ENCODE data around the gene ZNF253. TPM values are rescaled to one million over a fixed set of nuclear protein-coding genes. Genes with fewer than 3 reads are reported as not detected.
"Not testable (repeated sequence)": the region's sequence is repeated elsewhere in the genome, so short reads cannot be mapped to it uniquely, and the experiment has no call there.

The ZNF253 gene
- total RNA-seq, result 1.7 and 3.5 TPM in 2 replicates

- DNase-seq (ENCODE audit: low read depth, low spot score), result peak; percentile 78
Observed at GRCh38 chr19:19865750-19866610, at the start of gene ZNF253. ZNF253 (plus strand) TSS chr19:19865882; CDS start chr19:19865997, 115 bp downstream.

DNA sequence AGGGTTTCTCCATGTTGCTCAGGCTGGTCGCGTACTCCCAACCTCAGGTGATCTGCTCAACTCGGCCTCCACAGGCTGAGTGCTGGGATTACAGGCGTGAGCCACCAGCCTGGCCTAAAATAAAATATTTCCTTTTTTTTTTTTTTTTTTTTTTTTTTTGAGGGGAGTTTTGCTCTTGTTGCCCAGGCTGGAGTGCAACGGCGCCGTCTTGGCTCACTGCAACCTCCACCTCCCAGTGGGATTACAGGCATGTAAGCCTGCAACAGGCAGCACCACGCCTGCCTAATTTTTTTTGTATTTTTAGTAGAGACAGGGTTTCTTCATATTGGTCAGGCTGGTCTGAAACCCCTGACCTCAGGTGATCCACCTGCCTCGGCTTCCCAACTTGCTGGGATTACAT is 49.0 kb upstream of the ZNF253 start:
- DNase-seq (ENCODE audit: low read depth, low spot score), result no peak

GRCh38 chr19:19817357-19817756 is 48.3 kb upstream of the ZNF253 start:
- DNase-seq (ENCODE audit: low read depth, low spot score), result no peak

- DNase-seq (ENCODE audit: low read depth, low spot score), result no peak
Observed at GRCh38 chr19:19820774-19821320, 44.8 kb upstream of the ZNF253 start.

- peak; percentile 78 for DNase-seq (ENCODE audit: low read depth, low spot score)
Observed at GRCh38 chr19:19821366-19821951, 44.2 kb upstream of the ZNF253 start, which contains the start of gene ZNF506. ZNF506 (minus strand) TSS chr19:19821750; CDS start chr19:19821603, 147 bp downstream.

DNA sequence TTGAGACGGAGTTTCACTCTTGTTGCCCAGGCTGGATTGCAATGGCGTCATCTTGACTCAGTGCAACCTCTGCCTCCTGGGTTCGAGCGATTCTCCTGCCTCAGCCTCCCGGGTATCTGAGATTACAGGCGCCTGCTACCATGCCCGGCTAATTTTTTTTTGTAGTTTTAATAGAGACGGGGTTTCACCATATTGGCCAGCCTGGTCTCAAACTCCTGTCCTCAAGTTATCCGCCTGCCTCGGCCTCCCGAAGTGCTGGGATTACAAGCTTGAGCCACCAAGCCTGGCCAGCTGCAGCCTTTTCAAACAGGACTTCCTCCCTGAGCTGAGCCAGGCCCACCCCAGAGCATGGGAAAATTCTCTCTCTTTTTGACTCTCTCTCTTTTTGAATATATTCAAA is 43.7 kb upstream of the ZNF253 start:
- DNase-seq (ENCODE audit: low read depth, low spot score), result not testable (repeated sequence)

GRCh38 chr19:19823916-19824315 is 41.8 kb upstream of the ZNF253 start:
- DNase-seq (ENCODE audit: low read depth, low spot score), result no peak

- no peak for DNase-seq (ENCODE audit: low read depth, low spot score)
Observed at GRCh38 chr19:19826875-19827274, 38.8 kb upstream of the ZNF253 start.

DNA sequence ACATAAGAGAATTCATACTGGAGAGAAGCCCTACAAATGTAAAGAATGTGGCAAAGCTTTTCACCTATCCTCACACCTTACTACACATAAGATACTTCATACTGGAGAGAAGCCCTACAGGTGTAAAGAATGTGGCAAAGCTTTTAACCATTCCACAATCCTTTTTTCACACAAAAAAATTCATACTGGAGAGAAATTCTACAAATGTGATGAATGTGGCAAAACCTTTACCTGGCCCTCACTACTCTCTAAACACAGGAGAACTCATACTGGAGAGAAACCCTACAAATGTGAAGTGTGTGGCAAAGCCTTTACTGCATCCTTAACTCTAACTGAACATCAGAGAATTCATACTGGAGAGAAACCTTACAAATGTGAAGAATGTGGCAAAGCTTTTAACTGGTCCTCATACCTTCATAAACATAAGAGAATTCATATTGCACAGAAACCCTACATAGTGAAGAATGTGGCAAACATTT is 30.1 kb upstream of the ZNF253 start:
- no peak for DNase-seq (ENCODE audit: low read depth, low spot score)

DNA sequence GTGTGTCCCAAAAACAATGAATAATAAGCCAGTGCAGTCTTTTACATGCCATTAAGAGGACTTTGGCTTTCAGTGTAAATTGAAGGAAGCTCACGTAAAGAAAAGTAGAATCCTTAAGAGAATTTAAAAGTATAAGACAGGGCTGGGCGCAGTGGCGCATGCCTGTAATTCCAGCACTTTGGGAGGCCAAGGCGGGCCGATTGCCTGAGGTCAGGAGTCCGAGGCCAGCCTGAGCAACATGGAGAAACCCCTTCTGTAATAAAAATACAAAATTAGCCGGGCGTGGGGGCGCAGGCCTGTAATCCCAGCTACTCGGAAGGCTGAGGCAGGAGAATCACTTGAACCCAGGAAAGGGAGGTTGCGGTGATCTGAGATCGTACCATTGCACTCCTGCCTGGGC is 17.9 kb upstream of the ZNF253 start:
- no peak for DNase-seq (ENCODE audit: low read depth, low spot score)

GRCh38 chr19:19849056-19849455 is 16.6 kb upstream of the ZNF253 start:
- DNase-seq (ENCODE audit: low read depth, low spot score), result no peak

DNA sequence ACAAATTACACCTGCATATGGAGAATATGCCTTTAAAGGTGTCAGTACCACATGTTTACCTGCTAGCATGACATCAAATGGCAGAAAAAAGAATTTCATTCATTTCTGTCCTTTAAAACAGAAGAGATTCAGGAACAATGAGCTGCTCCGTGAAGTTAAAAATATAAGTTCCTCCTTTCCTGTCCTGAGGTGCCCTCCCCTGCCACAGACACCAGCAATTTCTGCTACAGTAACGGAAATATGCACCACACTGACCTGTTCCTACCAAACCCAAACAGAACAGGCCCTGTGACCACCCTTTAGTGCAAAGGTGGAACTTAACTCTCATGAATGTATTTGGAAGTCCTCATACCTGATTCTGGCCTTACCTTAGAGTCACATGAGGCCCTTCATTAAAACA is 13.9 kb upstream of the ZNF253 start:
- DNase-seq (ENCODE audit: low read depth, low spot score), result not testable (repeated sequence)

DNA sequence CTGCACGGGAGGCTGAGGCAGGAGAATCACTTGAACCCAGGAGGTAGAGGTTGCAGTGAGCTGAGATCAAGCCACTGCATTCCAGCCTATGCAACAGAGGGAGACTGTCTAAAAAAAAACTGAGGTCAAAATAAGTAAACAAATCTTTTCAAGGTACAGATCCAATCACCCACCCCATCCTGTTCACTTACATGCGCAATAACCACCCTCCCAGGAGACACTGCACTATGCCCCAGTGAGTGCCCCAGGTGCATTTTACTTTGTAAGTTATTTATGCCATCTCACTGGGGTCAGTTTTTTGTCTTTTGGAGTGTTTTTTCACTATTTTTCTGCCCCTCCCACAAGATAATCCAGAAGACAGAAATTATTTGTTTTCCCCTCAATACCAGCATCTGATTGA is 6.9 kb upstream of the ZNF253 start:
- DNase-seq (ENCODE audit: low read depth, low spot score), result no peak

GRCh38 chr19:19860756-19861390 is 4.8 kb upstream of the ZNF253 start:
- no peak for DNase-seq (ENCODE audit: low read depth, low spot score)

DNA sequence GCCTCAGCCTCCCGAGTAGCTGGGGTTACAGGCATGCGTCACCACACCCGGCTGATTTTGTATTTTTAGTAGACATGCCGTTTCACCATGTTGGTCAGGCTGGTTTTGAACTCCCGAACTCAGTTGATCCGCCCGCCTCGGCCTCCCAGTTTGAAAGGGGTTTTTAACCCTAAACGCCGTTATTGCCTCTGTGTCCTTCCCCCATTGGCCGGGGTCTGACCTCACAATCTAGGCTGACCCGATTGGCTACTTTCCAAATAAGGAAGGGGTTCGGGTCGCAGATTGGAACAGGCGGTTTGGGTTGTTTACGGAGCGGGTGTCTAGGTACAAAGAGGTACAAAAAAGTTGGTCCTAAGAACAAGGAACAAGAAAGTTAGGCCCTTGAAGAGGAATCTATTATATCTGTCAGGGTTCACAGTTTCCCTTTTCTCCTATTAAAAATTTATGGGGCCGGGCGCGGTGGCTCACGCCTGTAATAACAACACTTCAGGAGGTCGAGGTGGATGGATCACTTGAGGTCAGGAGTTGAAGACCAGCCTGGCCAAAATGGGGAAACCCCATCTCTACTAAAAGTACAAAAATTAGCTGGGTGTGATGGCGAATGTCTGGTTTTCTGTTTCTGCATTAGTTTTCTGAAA is 1.0 kb downstream of the ZNF253 start:
- no peak for DNase-seq (ENCODE audit: low read depth, low spot score)

GRCh38 chr19:19870086-19870485 is 4.4 kb downstream of the ZNF253 start:
- DNase-seq (ENCODE audit: low read depth, low spot score), result not testable (repeated sequence)

- DNase-seq (ENCODE audit: low read depth, low spot score), result no peak
Observed at GRCh38 chr19:19871932-19872331, 6.2 kb downstream of the ZNF253 start.

DNA sequence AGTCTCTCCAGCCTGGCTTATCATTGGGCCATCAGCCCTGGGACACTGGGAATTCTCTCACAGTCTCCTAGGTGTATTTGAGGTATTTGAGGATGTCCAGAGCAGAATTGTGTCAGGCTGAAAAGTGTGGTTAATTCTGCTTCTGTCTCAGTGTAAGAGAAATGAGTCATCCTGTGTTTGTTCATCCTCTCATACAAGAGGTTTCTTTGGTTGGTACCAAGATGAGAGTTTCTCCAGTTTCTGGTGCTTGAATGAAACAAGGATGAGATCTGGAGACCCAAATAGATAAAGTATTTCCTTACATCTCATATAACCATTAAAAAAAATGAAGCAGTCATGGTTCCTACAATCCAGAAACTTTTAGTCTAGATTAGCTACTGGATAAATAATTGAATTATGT is 7.7 kb downstream of the ZNF253 start:
- no peak for DNase-seq (ENCODE audit: low read depth, low spot score)

- DNase-seq (ENCODE audit: low read depth, low spot score), result no peak
Observed at GRCh38 chr19:19877724-19878123, 12.0 kb downstream of the ZNF253 start.

DNA sequence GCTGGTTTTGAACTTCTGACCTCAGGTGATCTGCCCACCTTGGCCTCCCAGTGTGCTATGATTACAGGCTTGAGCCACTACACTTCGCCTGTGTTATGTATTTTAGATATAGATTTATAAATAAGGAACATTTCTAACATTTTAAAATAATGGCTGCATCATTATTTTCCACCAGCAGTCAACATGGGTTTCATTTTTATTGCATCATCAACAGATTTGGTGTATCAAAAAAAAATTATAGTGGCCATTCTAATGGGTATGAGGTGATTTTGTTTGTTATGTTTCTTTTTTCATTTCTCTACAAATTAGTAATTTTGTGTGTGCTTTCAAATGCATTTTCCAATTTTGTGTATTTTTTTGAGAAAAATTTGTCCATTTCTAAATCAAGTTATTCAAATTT is 18.9 kb downstream of the ZNF253 start:
- DNase-seq (ENCODE audit: low read depth, low spot score), result no peak
